Fibroblast of mammary gland (primary cell): ENCODE results near the gene DOCK2.

Source experiments
- DNase-seq: peaks from one replicate; pipeline ENCODE4 v3.0.0-alpha.2; 2010; ENCODE audit warnings: low read depth
- H3K4me3 ChIP-seq: 2 replicates; pipeline ENCODE4 v1.5.1; 2011; ENCODE audit warnings: low read depth, mild to moderate bottlenecking, low read length, moderate library complexity; ENCODE audit not compliant: control insufficient read depth
- CTCF ChIP-seq: conservative IDR thresholded peaks from 2 replicates; pipeline ENCODE4 v1.5.1; 2011; ENCODE audit warnings: low read depth, low read length, inconsistent platforms; ENCODE audit not compliant: control insufficient read depth, insufficient read depth

Gene DOCK2

DNA sequence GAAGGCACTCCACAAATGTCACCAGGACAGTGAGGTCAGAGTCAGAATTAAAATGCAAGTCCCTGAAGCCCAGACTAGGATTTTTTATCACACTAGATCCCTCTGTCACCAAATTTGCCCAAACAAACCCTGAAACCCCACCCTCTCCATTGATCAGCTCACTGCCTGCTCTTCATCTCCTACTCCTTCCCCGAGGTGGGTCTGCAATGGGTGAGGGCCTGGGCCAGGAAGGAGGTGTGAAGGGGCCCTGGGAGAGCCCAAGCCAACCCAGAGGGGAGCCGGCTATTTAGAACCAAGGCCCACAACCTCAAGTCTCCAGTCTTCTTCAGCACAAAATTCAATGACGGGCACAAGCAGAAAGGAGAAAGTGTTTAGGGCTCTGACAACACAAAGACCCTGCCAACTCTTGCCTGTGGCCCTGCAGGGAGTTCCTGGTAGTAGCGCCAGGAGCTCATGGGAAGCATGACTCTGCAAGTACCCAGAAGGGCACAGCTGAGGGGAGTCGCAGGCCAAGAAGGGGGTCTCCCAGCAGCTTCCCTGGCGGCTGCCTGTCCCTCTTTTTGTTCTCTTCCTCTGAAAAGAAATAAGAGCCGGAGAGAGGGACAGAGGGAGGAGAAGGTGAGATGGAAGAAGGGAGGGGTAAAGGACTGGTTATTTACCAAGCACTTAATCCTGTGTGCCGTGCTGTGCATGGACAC, 474.2 kb downstream of the DOCK2 start:
- DNase-seq: no peak
- TF ChIP-seq CTCF: no peak
- H3K4me3 ChIP-seq: no peak overlapping the region

DNA sequence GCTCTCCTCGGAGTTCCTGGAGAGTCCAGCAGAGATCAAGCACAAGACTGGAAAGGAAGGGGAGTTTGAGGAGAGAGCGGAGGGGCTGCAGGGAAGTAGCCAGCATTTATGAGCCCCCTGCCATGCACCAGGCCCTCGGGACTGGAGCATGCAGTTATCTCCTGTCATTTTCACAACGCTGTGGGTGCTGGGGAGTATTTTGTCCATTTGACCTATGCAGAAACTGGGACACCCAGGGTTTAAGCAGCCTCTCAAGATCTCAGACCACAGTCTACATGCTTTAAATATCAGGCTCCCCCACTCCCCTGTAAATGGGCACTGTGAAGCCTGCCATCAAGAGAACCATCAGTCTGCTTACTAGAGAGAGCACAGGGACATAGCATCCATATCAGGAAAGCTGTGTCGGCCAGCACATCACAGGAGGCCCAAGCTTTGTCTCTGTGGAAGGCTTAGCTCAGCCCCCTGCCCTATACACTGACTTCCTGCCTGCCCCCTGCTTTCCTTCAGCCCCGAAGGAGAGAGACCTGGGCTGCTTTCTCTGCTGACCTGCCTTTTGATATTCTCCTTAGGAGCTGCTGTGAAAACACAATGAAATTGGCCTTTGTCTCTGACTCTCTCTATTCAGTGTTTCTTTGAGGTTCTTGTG, 475.9 kb downstream of the DOCK2 start:
- no peak for DNase-seq
- no peak overlapping the region for H3K4me3 ChIP-seq
- no peak for TF ChIP-seq CTCF

GRCh38 chr5:170113522-170113900, 476.4 kb downstream of the DOCK2 start:
- no peak for TF ChIP-seq CTCF
- no peak for DNase-seq
- H3K4me3 ChIP-seq: no peak overlapping the region

DNA sequence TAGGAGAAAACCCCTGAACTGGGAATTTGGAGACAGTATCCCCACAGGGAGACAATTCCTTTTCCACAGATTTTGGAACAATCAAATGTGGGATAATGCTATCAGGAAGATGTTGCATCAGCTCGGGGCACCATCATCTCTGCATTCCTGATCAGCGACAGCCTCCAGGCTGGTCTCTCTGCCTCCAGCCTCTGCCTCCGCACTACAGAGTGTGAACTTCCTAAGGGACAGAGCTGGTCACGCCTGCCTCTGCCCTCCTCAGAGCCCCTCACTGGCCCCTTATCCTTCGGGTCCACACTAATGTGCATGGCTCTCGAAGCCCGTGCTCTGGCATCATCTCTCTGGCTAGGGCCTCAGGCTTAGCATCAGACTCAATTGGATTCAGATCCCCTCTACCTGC, 477.2 kb downstream of the DOCK2 start:
- H3K4me3 ChIP-seq: no peak overlapping the region
- DNase-seq: no peak
- TF ChIP-seq CTCF: no peak

- DNase-seq: no peak
- TF ChIP-seq CTCF: no peak
- H3K4me3 ChIP-seq: no peak overlapping the region
Measured at GRCh38 chr5:170115925-170116324, 478.9 kb downstream of the DOCK2 start.

- no peak overlapping the region for H3K4me3 ChIP-seq
- no peak for DNase-seq
- TF ChIP-seq CTCF: no peak
Measured at GRCh38 chr5:170117736-170118135, 480.7 kb downstream of the DOCK2 start.

GRCh38 chr5:170120576-170120975, 483.5 kb downstream of the DOCK2 start:
- no peak for TF ChIP-seq CTCF
- H3K4me3 ChIP-seq: no peak overlapping the region
- peak; percentile 80 for DNase-seq
